SJCRH30 (cell line): ENCODE data around the gene HDAC2. TPM values are rescaled to one million over a fixed set of nuclear protein-coding genes. Genes with fewer than 3 reads are reported as not detected.
"Not testable (repeated sequence)": the region's sequence is repeated elsewhere in the genome, so short reads cannot be mapped to it uniquely, and the experiment has no call there.

Source experiments
- DNase-seq, 2 experiments: peaks; one replicate each; pipeline ENCODE4 v3.0.0-alpha.2; 2015 to 2020
- H3K27ac ChIP-seq: fragments of 250-450 bp; sonication (Bioruptor Pico); 2 replicates; pipeline ENCODE4 v1.5.1; 2020; ENCODE audit warnings: mild to moderate bottlenecking, moderate library complexity
- H3K27me3 ChIP-seq: fragments of 250-450 bp; sonication (Bioruptor Pico); 2 replicates; pipeline ENCODE4 v1.5.1; 2020; ENCODE audit warnings: mild to moderate bottlenecking, moderate library complexity
- H3K36me3 ChIP-seq: fragments of 250-450 bp; sonication (Bioruptor Pico); 2 replicates; pipeline ENCODE4 v1.5.1; 2020; ENCODE audit warnings: mild to moderate bottlenecking, moderate library complexity
- H3K4me1 ChIP-seq: fragments of 250-450 bp; sonication (Bioruptor Pico); 2 replicates; pipeline ENCODE4 v1.5.1; 2020; ENCODE audit warnings: mild to moderate bottlenecking, moderate library complexity
- H3K4me3 ChIP-seq: fragments of 250-450 bp; sonication (Bioruptor Pico); 2 replicates; pipeline ENCODE4 v1.5.1; 2020; ENCODE audit warnings: mild to moderate bottlenecking, moderate library complexity
- H3K9me3 ChIP-seq: fragments of 250-450 bp; sonication (Bioruptor Pico); replicated peaks from 2 replicates; pipeline ENCODE4 v1.5.1; 2020; ENCODE audit warnings: mild to moderate bottlenecking, moderate library complexity
- total RNA-seq: library from RNA; depleted of rRNA; stranded (reverse); fragments of >200 nt; shearing (Covaris generic); gene quantifications from 2 replicates; pipeline ENCODE4 v1.2.3, GENCODE V29; 2014; rRNA removed

HDAC2 gene
- total RNA-seq, result 331 and 358 TPM in 2 replicates

- H3K36me3 ChIP-seq, result peaks cover 4% of the 10 kb centered on the region
- DNase-seq, result peak; percentile 90
- H3K27me3 ChIP-seq, result no peaks in the 10 kb centered on the region
- H3K27ac ChIP-seq, result peak within 1 kb of the TSS; percentile 97
- peaks cover 4% of the 10 kb centered on the region; the same call in 1 of the 2 replicates for H3K4me1 ChIP-seq
- H3K4me3 ChIP-seq, result peak within 1 kb of the TSS; percentile 98
- no peaks in the 10 kb centered on the region for H3K9me3 ChIP-seq
Measured at GRCh38 chr6:113970805-113971676, at the start of gene HDAC2. TSS of gene HDAC2 (minus strand) at chr6:113971148. CDS start at chr6:113970908, 240 bp downstream.

GRCh38 chr6:114020196-114020595 is 49.2 kb upstream of the HDAC2 start:
- Histone ChIP-seq H3K27me3 (no peaks in the 10 kb centered on the region), H3K9me3 (no peaks in the 10 kb centered on the region)

GRCh38 chr6:114017146-114017545 is 46.2 kb upstream of the HDAC2 start:
- not testable (repeated sequence) for H3K9me3 ChIP-seq, H3K27me3 ChIP-seq, H3K36me3 ChIP-seq
- peak; percentile 92 to 95 for DNase-seq
- H3K27ac ChIP-seq, result peak overlapping the region; percentile 99
- peaks cover 16% of the 10 kb centered on the region for H3K4me1 ChIP-seq
- peak overlapping the region; percentile 28 for H3K4me3 ChIP-seq

More at GRCh38 chr6:114020196-114020595, 49.2 kb upstream of the HDAC2 start:
- DNase-seq, result no peak
- Histone ChIP-seq H3K27ac (no peak overlapping the region), H3K4me1 (peaks cover 16% of the 10 kb centered on the region), H3K36me3 (no peaks in the 10 kb centered on the region; the same call in 1 of the 2 replicates), H3K4me3 (no peak overlapping the region)

GRCh38 chr6:114014106-114014505 is 43.2 kb upstream of the HDAC2 start:
- not testable (repeated sequence) for H3K9me3 ChIP-seq, DNase-seq, H3K27ac ChIP-seq, H3K4me3 ChIP-seq, H3K27me3 ChIP-seq, H3K36me3 ChIP-seq
- peaks cover 28% of the 10 kb centered on the region for H3K4me1 ChIP-seq

GRCh38 chr6:114011486-114011885 is 40.5 kb upstream of the HDAC2 start:
- DNase-seq, result peak; percentile 17 to 39
- not testable (repeated sequence) for H3K27me3 ChIP-seq, H3K4me3 ChIP-seq, H3K36me3 ChIP-seq, H3K9me3 ChIP-seq
- H3K27ac ChIP-seq, result peak overlapping the region; percentile 46; the same call in 1 of the 2 replicates
- peaks cover 31% of the 10 kb centered on the region for H3K4me1 ChIP-seq

- Histone ChIP-seq H3K27me3 (no peaks in the 10 kb centered on the region), H3K36me3 (no peaks in the 10 kb centered on the region; the same call in 1 of the 2 replicates), H3K4me3 (no peak overlapping the region), H3K9me3 (no peaks in the 10 kb centered on the region), H3K4me1 (peaks cover 31% of the 10 kb centered on the region), H3K27ac (peak overlapping the region; percentile 46; the same call in 1 of the 2 replicates)
- DNase-seq, result no peak
Measured at GRCh38 chr6:114010540-114010939, 39.6 kb upstream of the HDAC2 start.

GRCh38 chr6:114009192-114009591 is 38.2 kb upstream of the HDAC2 start:
- Histone ChIP-seq H3K36me3 (no peaks in the 10 kb centered on the region; the same call in 1 of the 2 replicates), H3K9me3 (peaks cover 6% of the 10 kb centered on the region), H3K4me3 (no peak overlapping the region), H3K27ac (no peak overlapping the region), H3K27me3 (no peaks in the 10 kb centered on the region), H3K4me1 (peaks cover 31% of the 10 kb centered on the region)
- no peak for DNase-seq

- Histone ChIP-seq H3K4me3 (no peak overlapping the region), H3K4me1 (peaks cover 31% of the 10 kb centered on the region), H3K36me3 (no peaks in the 10 kb centered on the region; the same call in 1 of the 2 replicates), H3K27ac (peak overlapping the region; percentile 19; the same call in 1 of the 2 replicates), H3K27me3 (no peaks in the 10 kb centered on the region), H3K9me3 (peaks cover 6% of the 10 kb centered on the region)
- no peak for DNase-seq
Measured at GRCh38 chr6:114008331-114008730, 37.4 kb upstream of the HDAC2 start.

- Histone ChIP-seq H3K27me3 (no peaks in the 10 kb centered on the region), H3K4me3 (no peak overlapping the region), H3K36me3 (no peaks in the 10 kb centered on the region; the same call in 1 of the 2 replicates), H3K4me1 (peaks cover 31% of the 10 kb centered on the region), H3K9me3 (peaks cover 6% of the 10 kb centered on the region), H3K27ac (no peak overlapping the region)
- peak; percentile 18 to 44 for DNase-seq
Measured at GRCh38 chr6:114007516-114007915, 36.6 kb upstream of the HDAC2 start.

GRCh38 chr6:114001354-114001753 is 30.4 kb upstream of the HDAC2 start:
- no peak overlapping the region for H3K4me3 ChIP-seq
- no peaks in the 10 kb centered on the region for H3K27me3 ChIP-seq
- DNase-seq, result no peak
- H3K4me1 ChIP-seq, result peaks cover 13% of the 10 kb centered on the region
- H3K36me3 ChIP-seq, result 0 out of 2 replicates have a peak, but pooled peaks cover 2% of the 10 kb centered on the region
- peaks cover 6% of the 10 kb centered on the region for H3K9me3 ChIP-seq
- H3K27ac ChIP-seq, result no peak overlapping the region

- Histone ChIP-seq H3K27ac (no peak overlapping the region), H3K4me1 (peaks cover 24% of the 10 kb centered on the region), H3K27me3 (no peaks in the 10 kb centered on the region), H3K4me3 (no peak overlapping the region), H3K9me3 (peaks cover 6% of the 10 kb centered on the region), H3K36me3 (0 out of 2 replicates have a peak, but pooled peaks cover 2% of the 10 kb centered on the region)
- no peak for DNase-seq
Measured at GRCh38 chr6:114000069-114000468, 29.1 kb upstream of the HDAC2 start.

GRCh38 chr6:113999284-113999683 is 28.3 kb upstream of the HDAC2 start:
- Histone ChIP-seq H3K36me3 (0 out of 2 replicates have a peak, but pooled peaks cover 2% of the 10 kb centered on the region), H3K27me3 (no peaks in the 10 kb centered on the region), H3K4me3 (no peak overlapping the region), H3K4me1 (peaks cover 25% of the 10 kb centered on the region), H3K27ac (no peak overlapping the region), H3K9me3 (no peaks in the 10 kb centered on the region; the same call in 1 of the 2 replicates)
- no peak for DNase-seq

GRCh38 chr6:113998811-113999210 is 27.9 kb upstream of the HDAC2 start:
- H3K36me3 ChIP-seq, result 0 out of 2 replicates have a peak, but pooled peaks cover 2% of the 10 kb centered on the region
- H3K4me1 ChIP-seq, result peaks cover 25% of the 10 kb centered on the region
- no peak overlapping the region for H3K27ac ChIP-seq
- DNase-seq, result no peak
- no peak overlapping the region for H3K4me3 ChIP-seq
- H3K27me3 ChIP-seq, result no peaks in the 10 kb centered on the region
- no peaks in the 10 kb centered on the region; the same call in 1 of the 2 replicates for H3K9me3 ChIP-seq

- Histone ChIP-seq H3K36me3 (0 out of 2 replicates have a peak, but pooled peaks cover 2% of the 10 kb centered on the region), H3K4me3 (no peak overlapping the region), H3K27me3 (no peaks in the 10 kb centered on the region), H3K27ac (peak overlapping the region; percentile 97), H3K9me3 (no peaks in the 10 kb centered on the region; the same call in 1 of the 2 replicates), H3K4me1 (peaks cover 25% of the 10 kb centered on the region)
- peak in 1 of 2 experiments; percentile 34 for DNase-seq
Measured at GRCh38 chr6:113997116-113997515, 26.2 kb upstream of the HDAC2 start.

- no peaks in the 10 kb centered on the region for H3K27me3 ChIP-seq
- H3K27ac ChIP-seq, result peak overlapping the region; percentile 97
- 0 out of 2 replicates have a peak, but pooled peaks cover 2% of the 10 kb centered on the region for H3K36me3 ChIP-seq
- peak overlapping the region; percentile 29 for H3K4me3 ChIP-seq
- no peaks in the 10 kb centered on the region; the same call in 1 of the 2 replicates for H3K9me3 ChIP-seq
- DNase-seq, result peak; percentile 94 to 96
- H3K4me1 ChIP-seq, result peaks cover 25% of the 10 kb centered on the region
Measured at GRCh38 chr6:113995634-113996033, 24.7 kb upstream of the HDAC2 start.
